ENCODE results near the gene C6.
"Not testable (repeated sequence)": the region's sequence is repeated elsewhere in the genome, so short reads cannot be mapped to it uniquely, and the experiment has no call there.

DNA sequence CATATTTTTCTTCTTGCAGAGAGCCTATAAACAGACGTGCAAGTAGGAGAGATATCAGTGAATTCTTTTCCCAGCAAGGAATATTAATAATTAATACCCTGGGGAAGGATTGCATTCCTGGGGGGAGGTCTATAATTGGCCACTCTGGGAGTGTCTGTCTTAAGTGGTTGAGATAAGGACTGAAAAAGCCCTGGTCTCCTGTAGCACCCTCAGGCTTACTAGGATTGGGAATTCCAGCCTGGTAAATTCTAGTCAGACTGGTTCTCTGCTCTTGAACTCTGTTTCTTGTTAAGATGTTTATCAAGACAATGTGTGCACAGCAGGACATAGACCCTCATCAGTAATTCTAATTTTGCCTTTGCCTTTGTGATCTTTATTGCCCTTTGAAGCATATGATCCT lies 16.9 kb upstream of the C6 start:
- TF ChIP-seq POLR2AphosphoS5, EP300, POLR2A (IDR thresholded peaks at IDR 0.05): not testable (repeated sequence)
- TF ChIP-seq, protein P1, sequence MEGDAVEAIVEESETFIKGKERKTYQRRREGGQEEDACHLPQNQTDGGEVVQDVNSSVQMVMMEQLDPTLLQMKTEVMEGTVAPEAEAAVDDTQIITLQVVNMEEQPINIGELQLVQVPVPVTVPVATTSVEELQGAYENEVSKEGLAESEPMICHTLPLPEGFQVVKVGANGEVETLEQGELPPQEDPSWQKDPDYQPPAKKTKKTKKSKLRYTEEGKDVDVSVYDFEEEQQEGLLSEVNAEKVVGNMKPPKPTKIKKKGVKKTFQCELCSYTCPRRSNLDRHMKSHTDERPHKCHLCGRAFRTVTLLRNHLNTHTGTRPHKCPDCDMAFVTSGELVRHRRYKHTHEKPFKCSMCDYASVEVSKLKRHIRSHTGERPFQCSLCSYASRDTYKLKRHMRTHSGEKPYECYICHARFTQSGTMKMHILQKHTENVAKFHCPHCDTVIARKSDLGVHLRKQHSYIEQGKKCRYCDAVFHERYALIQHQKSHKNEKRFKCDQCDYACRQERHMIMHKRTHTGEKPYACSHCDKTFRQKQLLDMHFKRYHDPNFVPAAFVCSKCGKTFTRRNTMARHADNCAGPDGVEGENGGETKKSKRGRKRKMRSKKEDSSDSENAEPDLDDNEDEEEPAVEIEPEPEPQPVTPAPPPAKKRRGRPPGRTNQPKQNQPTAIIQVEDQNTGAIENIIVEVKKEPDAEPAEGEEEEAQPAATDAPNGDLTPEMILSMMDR (IDR thresholded peaks at IDR 0.05): not testable (repeated sequence)

Data from stomach (tissue), 4 donors.